Measurements from ENCODE around the gene AZGP1.
"Not testable (repeated sequence)": the region's sequence is repeated elsewhere in the genome, so short reads cannot be mapped to it uniquely, and the experiment has no call there.

The AZGP1 gene

DNA sequence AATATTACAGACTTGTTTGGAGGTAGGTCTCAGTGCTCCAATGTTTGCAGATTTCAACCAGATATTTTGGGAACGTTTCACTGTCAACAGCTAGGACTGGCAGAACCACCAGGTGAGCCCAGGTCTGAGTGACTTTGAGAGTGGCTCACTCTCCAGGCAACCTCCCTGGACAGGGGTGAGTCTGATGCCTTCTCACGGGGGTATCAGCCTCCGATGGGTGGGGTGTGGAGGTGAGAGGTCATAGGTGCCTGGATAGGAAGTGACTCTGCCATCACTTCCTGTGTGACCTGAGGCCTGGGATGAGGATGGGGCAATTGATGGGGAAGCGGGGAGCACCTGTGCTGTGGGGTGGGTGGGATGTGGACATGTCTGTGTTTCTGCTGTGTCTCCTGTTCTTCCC is 4.6 kb downstream of the AZGP1 start:
- Histone ChIP-seq H3K27me3 (ENCODE audit: control insufficient read depth in 1 of 2, insufficient read depth in 2 of 2, low read length in 2 of 2) (no peaks in the 10 kb centered on the region), H3K27ac (ENCODE audit: low read depth, low read length) (no peak overlapping the region), H3K9me3 (ENCODE audit: low read length) (no peaks in the 10 kb centered on the region), H3K4me3 (ENCODE audit: low read depth in 1 of 2, low read length in 2 of 2) (no peak overlapping the region), H3K9ac (ENCODE audit: low read length) (no peak overlapping the region), H3K36me3 (ENCODE audit: insufficient read depth, low read length) (no peaks in the 10 kb centered on the region), H3K4me1 (ENCODE audit: insufficient read depth, low read length) (no peaks in the 10 kb centered on the region)

DNA sequence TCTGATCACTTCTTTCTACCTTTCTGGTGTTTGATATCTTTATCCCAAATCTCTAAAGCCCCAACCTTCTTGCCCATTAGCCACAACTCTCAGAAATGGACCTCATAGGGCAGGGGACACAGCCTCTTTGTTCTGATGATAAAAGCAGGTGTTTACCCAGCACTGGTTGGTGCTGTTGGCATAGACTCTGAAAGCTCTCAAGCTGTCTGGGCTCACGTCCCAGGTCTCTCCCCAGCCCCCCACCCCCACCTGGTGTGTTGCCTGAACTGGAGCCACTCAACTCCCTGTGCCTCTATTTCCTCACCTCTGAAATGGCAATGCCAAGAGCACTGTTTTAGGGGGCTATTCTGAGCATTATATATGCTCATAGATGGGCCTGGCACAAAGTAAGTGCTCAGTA is 6.0 kb downstream of the AZGP1 start:
- H3K9ac ChIP-seq (ENCODE audit: low read length); H3K9me3 ChIP-seq (ENCODE audit: low read length); H3K27ac ChIP-seq (ENCODE audit: low read depth, low read length); H3K27me3 ChIP-seq (ENCODE audit: control insufficient read depth in 1 of 2, insufficient read depth in 2 of 2, low read length in 2 of 2); H3K36me3 ChIP-seq (ENCODE audit: insufficient read depth, low read length); H3K4me3 ChIP-seq (ENCODE audit: low read depth in 1 of 2, low read length in 2 of 2); H3K4me1 ChIP-seq (ENCODE audit: insufficient read depth, low read length): not testable (repeated sequence)

DNA sequence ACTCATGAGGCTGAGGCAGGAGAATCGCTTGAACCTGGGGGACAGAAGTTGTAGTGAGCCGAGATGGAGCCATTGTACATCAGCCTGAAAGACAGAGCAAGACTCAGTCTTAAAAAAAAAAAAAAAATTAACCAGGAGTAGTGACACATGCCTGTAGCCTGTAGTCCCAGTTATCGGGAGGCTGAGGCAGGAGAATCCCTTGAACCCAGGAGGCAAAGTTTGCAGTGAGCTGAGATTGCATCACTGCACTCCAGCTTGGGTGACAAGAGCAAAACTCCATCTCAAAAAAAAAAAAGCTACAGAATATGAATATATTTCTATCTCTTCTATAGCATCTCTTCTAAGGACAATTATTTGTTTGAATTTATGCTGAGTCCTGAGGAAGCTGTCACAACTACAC is 6.5 kb downstream of the AZGP1 start:
- no peak overlapping the region for H3K27ac ChIP-seq (ENCODE audit: low read depth, low read length)
- H3K9ac ChIP-seq (ENCODE audit: low read length), result no peak overlapping the region
- peaks cover 0 to 6% of the 10 kb centered on the region in 2 donors for H3K27me3 ChIP-seq (ENCODE audit: control insufficient read depth in 1 of 2, insufficient read depth in 2 of 2, low read length in 2 of 2)
- no peaks in the 10 kb centered on the region for H3K4me1 ChIP-seq (ENCODE audit: insufficient read depth, low read length)
- H3K4me3 ChIP-seq (ENCODE audit: low read depth in 1 of 2, low read length in 2 of 2), result no peak overlapping the region
- no peaks in the 10 kb centered on the region for H3K36me3 ChIP-seq (ENCODE audit: insufficient read depth, low read length)
- no peaks in the 10 kb centered on the region for H3K9me3 ChIP-seq (ENCODE audit: low read length)

DNA sequence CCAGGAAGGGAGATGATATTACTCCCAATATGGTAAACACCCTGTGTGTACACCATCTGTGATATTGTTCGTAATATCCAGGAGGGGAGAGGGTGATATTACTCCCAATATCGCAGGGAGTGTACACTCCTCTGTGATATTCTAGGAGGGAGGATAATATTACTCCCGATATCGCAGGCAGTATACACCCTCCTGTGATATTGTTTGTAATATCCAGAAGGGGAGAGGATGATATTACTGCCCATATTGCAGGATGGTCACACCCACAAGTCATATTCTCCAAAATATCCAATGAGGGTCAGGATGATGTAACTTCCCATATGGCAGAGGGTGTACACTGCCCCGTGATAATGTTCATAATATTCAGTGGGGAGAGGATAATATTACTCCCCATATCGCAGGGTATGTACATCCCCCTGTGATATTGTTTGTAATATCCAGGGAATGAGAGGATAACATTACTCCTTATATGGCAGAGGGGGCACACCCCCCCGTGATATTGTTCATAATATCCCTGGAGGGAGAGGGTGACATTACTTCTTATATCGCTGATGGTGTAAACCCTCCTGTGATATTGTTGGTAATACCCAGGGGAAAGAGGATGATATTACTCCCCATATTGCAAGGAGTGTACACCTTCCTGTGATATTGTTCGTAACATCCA is 17.1 kb downstream of the AZGP1 start:
- Histone ChIP-seq H3K27ac (ENCODE audit: low read depth, low read length) (no peak overlapping the region), H3K36me3 (ENCODE audit: insufficient read depth, low read length) (no peaks in the 10 kb centered on the region), H3K4me1 (ENCODE audit: insufficient read depth, low read length) (no peaks in the 10 kb centered on the region), H3K9ac (ENCODE audit: low read length) (no peak overlapping the region), H3K27me3 (ENCODE audit: control insufficient read depth in 1 of 2, insufficient read depth in 2 of 2, low read length in 2 of 2) (peaks cover 0 to 13% of the 10 kb centered on the region in 2 donors), H3K9me3 (ENCODE audit: low read length) (no peaks in the 10 kb centered on the region), H3K4me3 (ENCODE audit: low read depth in 1 of 2, low read length in 2 of 2) (no peak overlapping the region)

DNA sequence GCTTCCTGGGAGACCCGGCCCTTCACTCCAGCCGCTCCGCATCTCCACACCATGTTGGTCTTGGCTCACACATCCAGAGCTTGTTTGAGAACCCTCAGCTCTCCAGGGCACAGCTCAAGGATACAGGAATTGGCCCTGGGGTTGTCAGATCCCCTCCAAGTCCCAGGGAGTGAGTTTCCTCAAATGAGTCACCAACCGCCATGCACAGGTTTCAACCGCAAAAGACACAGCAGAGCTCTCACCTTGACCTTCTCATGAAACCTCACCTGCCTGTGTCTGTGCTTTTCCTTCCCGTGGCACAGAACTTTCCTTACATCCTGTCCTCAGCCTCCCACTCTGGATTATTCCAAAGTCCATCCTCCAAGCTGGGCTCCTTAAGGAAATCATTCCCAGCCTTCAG is 20.6 kb downstream of the AZGP1 start:
- no peak overlapping the region for H3K27ac ChIP-seq (ENCODE audit: low read depth, low read length)
- no peaks in the 10 kb centered on the region for H3K9me3 ChIP-seq (ENCODE audit: low read length)
- H3K9ac ChIP-seq (ENCODE audit: low read length), result no peak overlapping the region
- H3K4me1 ChIP-seq (ENCODE audit: insufficient read depth, low read length), result no peaks in the 10 kb centered on the region
- no peaks in the 10 kb centered on the region for H3K36me3 ChIP-seq (ENCODE audit: insufficient read depth, low read length)
- H3K4me3 ChIP-seq (ENCODE audit: low read depth in 1 of 2, low read length in 2 of 2), result no peak overlapping the region
- no peaks in the 10 kb centered on the region for H3K27me3 ChIP-seq (ENCODE audit: control insufficient read depth in 1 of 2, insufficient read depth in 2 of 2, low read length in 2 of 2)

DNA sequence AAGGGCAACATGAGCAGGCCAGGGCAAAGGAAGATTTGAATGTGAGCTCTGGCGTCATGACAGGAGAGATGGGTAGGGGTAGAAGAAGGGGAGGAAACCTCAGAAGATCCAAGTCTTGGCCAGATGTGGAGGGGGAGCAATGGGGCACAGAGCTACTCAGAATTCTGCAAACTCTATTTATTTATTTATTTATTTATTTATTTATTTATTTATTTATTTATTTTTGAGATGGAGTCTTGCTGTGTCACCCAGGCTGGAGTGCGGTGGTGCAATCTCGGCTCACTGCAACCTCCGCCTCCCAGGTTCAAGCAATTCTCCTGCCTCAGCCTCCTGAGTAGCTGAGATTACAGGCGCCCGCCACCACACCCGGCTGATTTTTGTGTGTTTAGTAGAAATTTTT is 21.2 kb downstream of the AZGP1 start:
- not testable (repeated sequence) for H3K4me1 ChIP-seq (ENCODE audit: insufficient read depth, low read length); H3K36me3 ChIP-seq (ENCODE audit: insufficient read depth, low read length); H3K9ac ChIP-seq (ENCODE audit: low read length); H3K9me3 ChIP-seq (ENCODE audit: low read length); H3K27ac ChIP-seq (ENCODE audit: low read depth, low read length); H3K27me3 ChIP-seq (ENCODE audit: control insufficient read depth in 1 of 2, insufficient read depth in 2 of 2, low read length in 2 of 2); H3K4me3 ChIP-seq (ENCODE audit: low read depth in 1 of 2, low read length in 2 of 2)

DNA sequence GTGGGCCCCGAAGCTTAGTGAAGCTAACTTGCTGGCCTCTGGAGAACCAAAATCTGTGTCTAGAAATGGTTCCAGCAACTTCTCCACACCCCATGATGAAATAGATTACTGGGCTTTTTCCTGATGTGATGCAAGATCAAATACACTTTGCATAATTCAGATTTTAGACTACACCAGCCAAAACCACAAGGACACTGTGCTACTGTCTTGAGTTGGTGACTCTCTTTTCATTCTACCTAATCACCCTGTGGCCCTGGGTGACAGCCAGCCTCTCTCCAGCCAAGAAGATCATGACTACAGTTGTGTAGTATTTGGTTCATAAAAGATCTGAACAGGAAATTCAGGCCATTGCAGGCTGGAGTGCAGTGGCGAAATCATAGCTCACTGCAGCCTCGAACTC is 22.2 kb downstream of the AZGP1 start:
- Histone ChIP-seq H3K27me3 (ENCODE audit: control insufficient read depth in 1 of 2, insufficient read depth in 2 of 2, low read length in 2 of 2) (no peaks in the 10 kb centered on the region), H3K27ac (ENCODE audit: low read depth, low read length) (no peak overlapping the region), H3K9ac (ENCODE audit: low read length) (no peak overlapping the region), H3K36me3 (ENCODE audit: insufficient read depth, low read length) (no peaks in the 10 kb centered on the region), H3K4me1 (ENCODE audit: insufficient read depth, low read length) (no peaks in the 10 kb centered on the region), H3K9me3 (ENCODE audit: low read length) (no peaks in the 10 kb centered on the region), H3K4me3 (ENCODE audit: low read depth in 1 of 2, low read length in 2 of 2) (no peak overlapping the region)

DNA sequence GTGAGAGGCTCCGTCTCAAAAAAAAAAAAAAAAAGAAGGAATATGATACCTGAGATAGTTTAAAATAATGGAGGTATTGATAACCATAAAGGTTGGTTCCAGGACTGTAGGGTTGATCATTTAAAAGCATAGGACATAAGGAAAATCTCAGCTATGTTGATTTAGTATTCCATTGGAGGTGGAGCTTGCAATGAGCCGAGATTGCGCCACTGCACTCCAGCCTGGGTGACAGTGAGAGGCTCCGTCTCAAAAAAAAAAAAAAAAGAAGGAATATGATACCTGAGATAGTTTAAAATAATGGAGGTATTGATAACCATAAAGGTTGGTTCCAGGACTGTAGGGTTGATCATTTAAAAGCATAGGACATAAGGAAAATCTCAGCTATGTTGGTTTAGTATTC is 23.2 kb downstream of the AZGP1 start:
- H3K9me3 ChIP-seq (ENCODE audit: low read length); H3K27ac ChIP-seq (ENCODE audit: low read depth, low read length); H3K27me3 ChIP-seq (ENCODE audit: control insufficient read depth in 1 of 2, insufficient read depth in 2 of 2, low read length in 2 of 2); H3K36me3 ChIP-seq (ENCODE audit: insufficient read depth, low read length); H3K4me1 ChIP-seq (ENCODE audit: insufficient read depth, low read length); H3K4me3 ChIP-seq (ENCODE audit: low read depth in 1 of 2, low read length in 2 of 2); H3K9ac ChIP-seq (ENCODE audit: low read length): not testable (repeated sequence)

DNA sequence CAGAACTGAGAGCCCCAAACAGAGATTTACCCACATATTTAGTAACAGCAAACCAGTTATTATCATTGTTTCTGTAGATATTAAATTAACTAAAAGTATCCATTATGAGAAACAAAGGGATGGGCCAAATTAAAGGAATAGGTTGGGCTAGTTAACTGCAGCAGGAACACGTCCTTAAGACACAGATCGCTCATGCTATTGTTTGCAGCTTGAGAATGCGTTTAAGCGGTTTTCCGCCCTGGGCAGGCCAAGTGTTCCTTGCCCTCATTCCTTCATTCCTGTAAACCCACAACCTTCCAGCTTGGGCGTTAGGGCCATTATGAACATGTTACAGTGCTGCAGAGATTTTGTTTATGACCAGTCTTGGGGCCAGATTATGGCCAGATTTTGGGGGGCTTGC is 25.0 kb downstream of the AZGP1 start:
- H3K27me3 ChIP-seq (ENCODE audit: control insufficient read depth in 1 of 2, insufficient read depth in 2 of 2, low read length in 2 of 2); H3K9ac ChIP-seq (ENCODE audit: low read length); H3K4me1 ChIP-seq (ENCODE audit: insufficient read depth, low read length); H3K4me3 ChIP-seq (ENCODE audit: low read depth in 1 of 2, low read length in 2 of 2); H3K9me3 ChIP-seq (ENCODE audit: low read length); H3K36me3 ChIP-seq (ENCODE audit: insufficient read depth, low read length); H3K27ac ChIP-seq (ENCODE audit: low read depth, low read length): not testable (repeated sequence)

DNA sequence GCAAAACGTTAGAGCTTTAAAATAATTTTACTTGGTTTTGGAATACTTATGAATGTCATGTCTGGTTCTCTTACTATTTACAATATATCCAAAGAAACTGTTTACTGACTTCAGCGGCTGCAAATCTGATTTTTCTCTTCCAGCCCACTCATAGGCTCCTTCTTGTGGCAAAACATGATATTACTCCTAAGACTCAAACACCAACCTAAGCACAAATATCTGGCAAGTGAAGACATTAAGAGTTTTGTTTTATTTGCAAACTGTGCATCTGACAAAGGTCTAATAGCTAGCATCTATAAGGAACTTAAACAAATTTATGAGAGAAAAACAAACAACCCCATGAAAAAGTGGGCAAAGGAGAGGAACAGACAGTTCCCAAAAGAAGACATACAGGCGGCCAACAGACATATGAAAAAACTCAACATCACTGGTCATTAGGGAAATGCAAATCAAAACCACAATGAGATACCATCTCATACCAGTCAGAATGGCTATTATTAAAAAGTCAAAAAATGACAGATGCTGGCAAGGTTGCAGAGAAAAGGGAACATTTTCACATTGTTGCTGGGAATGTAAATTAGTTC is 26.1 kb downstream of the AZGP1 start:
- no peak overlapping the region for H3K9ac ChIP-seq (ENCODE audit: low read length)
- no peaks in the 10 kb centered on the region for H3K27me3 ChIP-seq (ENCODE audit: control insufficient read depth in 1 of 2, insufficient read depth in 2 of 2, low read length in 2 of 2)
- H3K27ac ChIP-seq (ENCODE audit: low read depth, low read length), result no peak overlapping the region
- H3K4me3 ChIP-seq (ENCODE audit: low read depth in 1 of 2, low read length in 2 of 2), result no peak overlapping the region
- no peaks in the 10 kb centered on the region for H3K36me3 ChIP-seq (ENCODE audit: insufficient read depth, low read length)
- no peaks in the 10 kb centered on the region for H3K4me1 ChIP-seq (ENCODE audit: insufficient read depth, low read length)
- no peaks in the 10 kb centered on the region for H3K9me3 ChIP-seq (ENCODE audit: low read length)

DNA sequence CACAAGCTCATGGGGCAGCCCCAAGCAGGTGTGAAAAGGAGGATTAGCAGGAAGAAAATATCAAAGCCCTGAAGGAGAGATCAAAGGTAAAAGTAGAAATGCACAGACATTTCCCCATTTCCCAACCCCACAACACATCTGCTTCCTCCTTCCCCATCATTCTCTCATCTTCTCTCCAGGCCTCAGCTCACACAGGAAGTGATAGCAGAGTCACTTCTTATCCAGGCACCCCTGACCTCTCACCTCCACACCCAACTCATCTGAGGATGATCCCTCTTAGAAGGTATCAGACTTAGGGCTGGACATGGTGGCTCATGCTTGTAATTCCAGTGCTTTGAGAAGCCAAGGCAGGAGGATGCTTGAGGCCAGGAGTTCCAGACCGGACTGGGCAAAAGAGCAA is 28.2 kb downstream of the AZGP1 start:
- H3K27me3 ChIP-seq (ENCODE audit: control insufficient read depth in 1 of 2, insufficient read depth in 2 of 2, low read length in 2 of 2), result no peaks in the 10 kb centered on the region
- no peaks in the 10 kb centered on the region for H3K9me3 ChIP-seq (ENCODE audit: low read length)
- H3K27ac ChIP-seq (ENCODE audit: low read depth, low read length), result no peak overlapping the region
- H3K4me3 ChIP-seq (ENCODE audit: low read depth in 1 of 2, low read length in 2 of 2), result no peak overlapping the region
- no peaks in the 10 kb centered on the region for H3K4me1 ChIP-seq (ENCODE audit: insufficient read depth, low read length)
- H3K9ac ChIP-seq (ENCODE audit: low read length), result no peak overlapping the region
- H3K36me3 ChIP-seq (ENCODE audit: insufficient read depth, low read length), result no peaks in the 10 kb centered on the region

DNA sequence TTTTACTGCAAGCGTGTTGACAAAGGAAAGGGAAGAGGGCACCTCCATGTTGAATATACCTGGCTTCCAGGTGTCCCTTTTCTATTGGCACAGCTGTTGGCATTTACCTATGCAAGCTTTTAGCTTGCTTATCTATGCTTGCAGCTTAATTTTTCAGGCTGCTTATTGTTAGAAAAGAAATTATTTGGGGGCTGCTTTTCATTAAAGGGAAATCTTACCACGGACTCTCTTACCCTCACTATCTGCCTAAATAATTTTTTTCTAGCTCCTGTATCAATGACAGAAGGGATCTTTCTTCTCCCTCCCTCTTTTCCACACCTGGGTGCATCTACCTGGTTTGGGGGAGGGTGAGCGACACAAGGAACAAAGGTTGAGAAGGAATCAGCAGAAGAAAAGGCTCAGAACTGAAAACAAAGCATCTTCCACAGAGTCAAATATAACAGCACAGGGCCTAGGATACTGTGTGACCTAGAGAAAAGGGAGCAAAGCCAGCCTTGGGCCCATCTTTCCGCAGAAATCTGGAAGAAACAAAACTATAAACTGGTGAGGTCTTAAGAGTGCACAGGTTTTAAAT is 31.2 kb downstream of the AZGP1 start:
- Histone ChIP-seq H3K9ac (ENCODE audit: low read length) (no peak overlapping the region), H3K36me3 (ENCODE audit: insufficient read depth, low read length) (no peaks in the 10 kb centered on the region), H3K9me3 (ENCODE audit: low read length) (no peaks in the 10 kb centered on the region), H3K27me3 (ENCODE audit: control insufficient read depth in 1 of 2, insufficient read depth in 2 of 2, low read length in 2 of 2) (no peaks in the 10 kb centered on the region), H3K4me3 (ENCODE audit: low read depth in 1 of 2, low read length in 2 of 2) (no peak overlapping the region), H3K27ac (ENCODE audit: low read depth, low read length) (no peak overlapping the region), H3K4me1 (ENCODE audit: insufficient read depth, low read length) (no peaks in the 10 kb centered on the region)
